ENCODE data around the gene DCC. TPM values are rescaled to one million over a fixed set of nuclear protein-coding genes. Genes with fewer than 3 reads are reported as not detected.

Gene DCC
- total and polyA plus RNA-seq, 2 donors from 2014 or later = 3.9 TPM; not detected in 1

DNA sequence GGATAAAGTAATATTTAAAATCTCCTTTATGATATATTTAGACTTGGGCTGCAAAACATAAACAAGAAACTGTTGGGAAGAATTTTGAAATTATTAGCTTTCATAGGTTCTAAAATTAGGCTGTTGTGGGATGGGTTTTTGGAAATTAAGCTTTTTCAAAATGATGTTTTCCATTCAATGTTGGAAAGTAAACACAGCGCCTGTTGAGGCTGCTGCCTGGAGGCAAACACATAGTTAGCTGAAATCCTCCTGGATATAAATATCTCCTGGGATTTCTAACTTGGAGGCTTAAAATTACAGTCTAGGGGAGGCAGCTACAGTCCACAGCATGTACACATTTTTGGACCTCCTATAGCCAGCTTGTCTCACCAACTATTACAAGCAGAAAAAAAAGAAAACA, 197.3 kb downstream of the DCC start:
- Histone ChIP-seq H3K4me1 (ENCODE audit: control insufficient read depth in 2 of 3, insufficient read depth in 2 of 3, low read depth in 1 of 3, low read length in 3 of 3) (no peaks in the 10 kb centered on the region), H3K9me3 (ENCODE audit: control insufficient read depth in 2 of 3, insufficient read depth in 1 of 3, low read length in 3 of 3) (no peaks in the 10 kb centered on the region), H3K27me3 (ENCODE audit: control insufficient read depth, insufficient read depth, low read length) (no peaks in the 10 kb centered on the region), H3K9ac (ENCODE audit: low read length in 3 of 3) (no peak overlapping the region), H3K36me3 (ENCODE audit: control insufficient read depth in 2 of 3, insufficient read depth in 3 of 3, low read length in 3 of 3) (no peaks in the 10 kb centered on the region), H3K27ac (ENCODE audit: low read depth in 2 of 2, low read length in 2 of 2) (no peak overlapping the region), H3K4me3 (ENCODE audit: low read length in 3 of 3) (no peak overlapping the region)
- DNase-seq = no peak
- no peak for TF ChIP-seq CTCF (IDR thresholded peaks at IDR 0.05; ENCODE audit: borderline replicate concordance, extremely low read depth, insufficient read depth)
- FAIRE-seq = no peak
- intact Hi-C loops (cut with DNase I) = no loop called here

DNA sequence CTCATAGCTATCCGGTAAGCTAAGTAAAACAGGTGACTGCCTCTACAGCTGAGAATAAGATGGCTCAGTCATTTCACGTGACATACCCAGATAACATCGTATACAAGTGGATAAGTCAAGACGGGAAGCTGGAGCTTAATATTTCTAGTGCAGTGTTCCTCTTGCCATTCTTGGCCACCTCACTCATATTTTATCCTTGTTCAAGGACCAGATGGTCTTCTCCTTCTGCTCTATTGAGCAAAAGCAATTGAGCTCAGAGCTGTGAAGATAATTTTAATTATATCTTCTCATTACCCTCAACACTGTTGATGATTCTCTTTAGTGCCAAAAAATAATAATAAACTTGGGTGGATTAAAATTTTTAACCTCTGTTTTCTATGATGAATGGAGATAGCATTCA, 201.1 kb downstream of the DCC start:
- H3K9me3 ChIP-seq (ENCODE audit: control insufficient read depth in 2 of 3, insufficient read depth in 1 of 3, low read length in 3 of 3) = no peaks in the 10 kb centered on the region
- H3K9ac ChIP-seq (ENCODE audit: low read length in 3 of 3) = no peak overlapping the region
- no peak overlapping the region for H3K4me3 ChIP-seq (ENCODE audit: low read length in 3 of 3)
- intact Hi-C loops (cut with DNase I) = no loop called here
- H3K36me3 ChIP-seq (ENCODE audit: control insufficient read depth in 2 of 3, insufficient read depth in 3 of 3, low read length in 3 of 3) = no peaks in the 10 kb centered on the region
- FAIRE-seq (no peak), DNase-seq (no peak)
- no peak overlapping the region for H3K27ac ChIP-seq (ENCODE audit: low read depth in 2 of 2, low read length in 2 of 2)
- H3K27me3 ChIP-seq (ENCODE audit: control insufficient read depth, insufficient read depth, low read length) = no peaks in the 10 kb centered on the region
- no peak for TF ChIP-seq CTCF (IDR thresholded peaks at IDR 0.05; ENCODE audit: borderline replicate concordance, extremely low read depth, insufficient read depth)
- no peaks in the 10 kb centered on the region for H3K4me1 ChIP-seq (ENCODE audit: control insufficient read depth in 2 of 3, insufficient read depth in 2 of 3, low read depth in 1 of 3, low read length in 3 of 3)

DNA sequence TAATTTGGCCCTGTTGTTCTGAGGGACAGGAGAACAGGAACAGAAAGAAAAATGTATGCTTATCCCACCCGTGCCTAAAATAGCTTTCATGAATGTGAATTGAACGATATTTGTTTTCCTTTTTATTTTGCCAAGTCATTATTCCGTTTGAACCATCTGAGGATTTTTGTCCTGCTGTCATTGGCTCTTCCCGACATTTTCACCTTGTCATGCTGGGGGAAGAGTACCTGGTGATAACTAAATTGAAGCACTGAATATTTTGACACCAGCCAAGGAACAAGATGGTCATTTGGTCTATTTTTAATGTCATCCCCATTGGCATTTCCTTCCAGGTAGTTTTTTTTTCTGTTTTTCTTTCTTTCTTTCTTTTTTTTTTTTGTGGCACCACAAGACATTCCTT, 204.1 kb downstream of the DCC start:
- Histone ChIP-seq H3K36me3 (ENCODE audit: control insufficient read depth in 2 of 3, insufficient read depth in 3 of 3, low read length in 3 of 3) (no peaks in the 10 kb centered on the region), H3K4me1 (ENCODE audit: control insufficient read depth in 2 of 3, insufficient read depth in 2 of 3, low read depth in 1 of 3, low read length in 3 of 3) (no peaks in the 10 kb centered on the region), H3K9me3 (ENCODE audit: control insufficient read depth in 2 of 3, insufficient read depth in 1 of 3, low read length in 3 of 3) (no peaks in the 10 kb centered on the region), H3K27me3 (ENCODE audit: control insufficient read depth, insufficient read depth, low read length) (no peaks in the 10 kb centered on the region), H3K27ac (ENCODE audit: low read depth in 2 of 2, low read length in 2 of 2) (no peak overlapping the region), H3K9ac (ENCODE audit: low read length in 3 of 3) (no peak overlapping the region), H3K4me3 (ENCODE audit: low read length in 3 of 3) (no peak overlapping the region)
- no peak for DNase-seq
- intact Hi-C loops (cut with DNase I) = no loop called here
- FAIRE-seq = no peak
- no peak for TF ChIP-seq CTCF (IDR thresholded peaks at IDR 0.05; ENCODE audit: borderline replicate concordance, extremely low read depth, insufficient read depth)

- intact Hi-C loops (cut with DNase I) = no loop called here
- no peaks in the 10 kb centered on the region for H3K36me3 ChIP-seq (ENCODE audit: control insufficient read depth in 2 of 3, insufficient read depth in 3 of 3, low read length in 3 of 3)
- H3K27me3 ChIP-seq (ENCODE audit: control insufficient read depth, insufficient read depth, low read length) = no peaks in the 10 kb centered on the region
- H3K9ac ChIP-seq (ENCODE audit: low read length in 3 of 3) = no peak overlapping the region
- no peak for DNase-seq
- no peak for FAIRE-seq
- H3K9me3 ChIP-seq (ENCODE audit: control insufficient read depth in 2 of 3, insufficient read depth in 1 of 3, low read length in 3 of 3) = no peaks in the 10 kb centered on the region
- no peak overlapping the region for H3K4me3 ChIP-seq (ENCODE audit: low read length in 3 of 3)
- TF ChIP-seq CTCF (IDR thresholded peaks at IDR 0.05; ENCODE audit: borderline replicate concordance, extremely low read depth, insufficient read depth) = no peak
- H3K27ac ChIP-seq (ENCODE audit: low read depth in 2 of 2, low read length in 2 of 2) = no peak overlapping the region
- H3K4me1 ChIP-seq (ENCODE audit: control insufficient read depth in 2 of 3, insufficient read depth in 2 of 3, low read depth in 1 of 3, low read length in 3 of 3) = no peaks in the 10 kb centered on the region
Observed at GRCh38 chr18:52546686-52547346, 206.8 kb downstream of the DCC start.

Data from kidney (tissue), 14 donors.